GM12891 (cell line): ENCODE measurements around the gene CD59.

Experiments
- POLR2A ChIP-seq: IDR thresholded peaks from 2 replicates; pipeline ENCODE4 v1.6.1; 2011; ENCODE audit warnings: low read depth, low read length, control low read depth
- POLR2AphosphoS5 ChIP-seq: IDR thresholded peaks from 2 replicates; pipeline ENCODE4 v1.6.1; 2011; ENCODE audit warnings: low read depth, low read length, control low read depth

- TF ChIP-seq POLR2AphosphoS5 = no peak
- no peak for TF ChIP-seq POLR2A
Observed at GRCh38 chr11:33694346-33695050, 41.7 kb downstream of the CD59 start.
